HG02610 (cell line): ENCODE results near the gene ASH1L.
"Not testable (repeated sequence)": the region's sequence is repeated elsewhere in the genome, so short reads cannot be mapped to it uniquely, and the experiment has no call there.

Experiments used
- ATAC-seq: cut with Tn5 transposase; IDR thresholded peaks from one replicate; pipeline ENCODE4 v1.9.1; 2021; ENCODE audit warnings: mild to moderate bottlenecking, moderate library complexity; ENCODE audit not compliant: unreplicated experiment

ASH1L gene

DNA sequence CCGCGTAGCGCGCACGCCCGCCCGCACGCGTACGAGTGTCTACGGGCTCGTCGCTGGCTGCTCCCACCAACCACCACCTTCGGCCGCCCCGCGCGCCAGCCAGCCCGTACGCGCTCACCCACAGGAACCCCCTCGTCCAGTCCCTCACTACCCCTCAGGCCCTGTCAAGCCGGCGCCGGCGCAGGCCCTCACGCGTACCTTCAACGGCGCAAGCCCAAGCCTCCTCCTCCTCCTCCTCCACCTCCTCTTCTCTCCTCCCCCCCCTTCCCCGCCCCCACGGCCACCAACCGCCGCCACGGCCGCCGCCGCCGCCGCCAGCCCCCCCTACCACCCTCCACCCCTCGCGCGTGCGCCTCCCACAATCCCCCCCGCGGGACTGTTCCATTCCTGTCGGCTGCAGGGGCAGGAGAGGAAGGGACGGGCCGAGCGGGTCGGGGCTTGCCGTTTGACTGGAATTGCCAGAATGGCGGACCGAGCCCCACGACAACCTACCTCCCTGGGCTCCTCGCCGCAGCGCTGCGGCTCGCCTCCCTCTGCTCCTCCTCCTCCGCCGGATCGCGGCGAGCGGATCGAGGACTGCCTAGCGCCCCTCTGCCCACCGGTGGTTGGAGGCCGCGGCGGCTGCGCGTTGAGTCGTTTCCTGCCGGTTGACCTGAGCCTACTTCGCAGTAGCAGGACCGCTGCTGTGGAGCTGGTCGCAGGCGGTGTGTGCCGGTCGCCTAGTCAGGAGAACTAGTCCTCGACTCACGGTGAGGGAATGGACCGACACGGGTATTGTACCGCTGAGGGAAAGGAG lies at the start of gene ASH1L:
ASH1L (minus strand) TSS at position 223 of the 796 bp plus-strand sequence. CDS start 41,284 bp downstream, outside the sequence.
- ATAC-seq, result peak; percentile 63

GRCh38 chr1:155610257-155610647 lies 47.6 kb upstream of the ASH1L start:
- peak; percentile 23 for ATAC-seq

GRCh38 chr1:155609515-155610256 lies 47.1 kb upstream of the ASH1L start, which contains the start of gene MSTO1:
MSTO1 (plus strand) TSS chr1:155610218; CDS start chr1:155610249, 31 bp downstream.
- peak; percentile 95 for ATAC-seq

- ATAC-seq, result no peak
Observed at GRCh38 chr1:155608888-155609225, 46.3 kb upstream of the ASH1L start.

DNA sequence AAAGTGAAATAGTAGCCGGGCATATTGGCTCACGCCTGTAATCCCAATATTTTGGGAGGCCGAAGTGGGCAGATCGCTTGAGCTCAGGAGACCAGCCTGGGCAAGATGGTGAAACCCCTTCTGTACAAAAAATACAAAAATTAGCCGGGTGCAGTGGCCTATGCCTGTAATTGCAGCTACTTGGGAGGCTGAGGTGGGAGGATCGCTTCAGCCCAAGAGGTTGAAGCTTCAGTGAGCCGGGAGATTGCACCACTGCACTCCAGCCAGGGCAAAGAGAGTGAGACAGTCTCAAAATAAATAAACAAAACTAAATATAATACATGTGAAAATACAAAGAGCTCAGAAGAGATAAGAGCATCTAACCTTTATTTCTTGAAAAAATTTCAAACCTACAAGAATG lies 45.1 kb upstream of the ASH1L start:
- ATAC-seq, result no peak

- not testable (repeated sequence) for ATAC-seq
Observed at GRCh38 chr1:155599828-155600572, 37.4 kb upstream of the ASH1L start.

DNA sequence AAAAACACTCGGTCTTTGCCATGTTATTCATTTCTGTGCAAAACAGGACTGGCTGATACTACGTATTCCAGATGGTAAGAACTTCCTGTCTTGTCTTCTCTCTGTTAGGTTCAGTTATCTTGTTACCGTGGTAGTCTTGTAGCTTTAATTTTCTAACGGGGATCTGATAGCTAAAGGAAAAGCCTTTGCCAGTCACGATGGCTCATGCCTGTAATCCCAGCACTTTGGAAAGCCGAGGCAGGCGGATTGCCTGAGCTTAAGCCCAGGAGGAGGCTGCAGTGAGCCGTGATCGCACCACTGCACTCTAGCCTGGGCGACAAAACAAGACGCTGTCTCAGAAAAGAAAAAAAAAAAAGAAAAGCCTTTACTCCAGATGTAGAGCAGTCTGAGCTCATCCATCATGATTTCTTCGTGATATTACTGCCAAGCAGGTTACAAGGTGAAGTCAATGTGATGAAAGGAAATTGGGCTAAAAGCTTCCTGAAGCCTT lies 36.3 kb upstream of the ASH1L start:
- no peak for ATAC-seq

GRCh38 chr1:155596864-155597263 lies 34.3 kb upstream of the ASH1L start:
- no peak for ATAC-seq

GRCh38 chr1:155595877-155596474 lies 33.4 kb upstream of the ASH1L start:
- ATAC-seq, result not testable (repeated sequence)

- no peak for ATAC-seq
Observed at GRCh38 chr1:155591770-155592169, 29.2 kb upstream of the ASH1L start.

DNA sequence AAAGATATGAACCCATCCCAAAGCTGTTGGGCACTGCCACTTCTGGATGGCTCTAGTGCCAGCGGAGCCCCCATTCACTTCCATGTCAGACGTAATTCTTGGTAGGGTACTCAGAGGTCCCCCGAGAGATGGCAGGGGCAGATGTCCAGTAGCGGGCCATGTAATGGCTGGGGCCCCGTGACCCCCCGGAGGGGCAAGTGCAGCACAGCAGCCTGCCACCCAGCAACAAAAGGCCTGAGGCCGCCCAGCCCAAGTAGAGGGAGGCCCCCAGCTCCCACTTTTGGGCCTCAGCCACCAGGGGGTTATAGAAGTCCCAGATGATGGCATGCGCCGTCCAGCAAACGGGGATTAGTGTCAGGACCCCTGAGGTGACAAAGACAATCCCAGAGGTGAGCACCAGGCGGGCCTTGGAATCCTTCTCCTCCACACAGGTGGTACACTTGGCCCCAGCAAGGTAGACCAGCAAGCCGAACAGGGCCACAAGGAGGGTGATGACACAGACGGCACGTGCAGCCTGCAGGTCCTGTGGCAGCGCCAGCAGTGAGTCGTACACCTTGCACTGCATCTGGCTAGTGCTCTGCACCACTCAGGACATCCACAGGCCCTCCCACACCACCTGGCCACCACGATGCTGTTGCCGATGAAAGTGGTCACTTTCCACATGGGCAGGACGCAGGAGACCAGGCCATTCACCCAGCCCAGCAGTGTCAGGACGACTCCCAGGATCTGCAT lies 28.1 kb upstream of the ASH1L start:
- ATAC-seq, result not testable (repeated sequence)

DNA sequence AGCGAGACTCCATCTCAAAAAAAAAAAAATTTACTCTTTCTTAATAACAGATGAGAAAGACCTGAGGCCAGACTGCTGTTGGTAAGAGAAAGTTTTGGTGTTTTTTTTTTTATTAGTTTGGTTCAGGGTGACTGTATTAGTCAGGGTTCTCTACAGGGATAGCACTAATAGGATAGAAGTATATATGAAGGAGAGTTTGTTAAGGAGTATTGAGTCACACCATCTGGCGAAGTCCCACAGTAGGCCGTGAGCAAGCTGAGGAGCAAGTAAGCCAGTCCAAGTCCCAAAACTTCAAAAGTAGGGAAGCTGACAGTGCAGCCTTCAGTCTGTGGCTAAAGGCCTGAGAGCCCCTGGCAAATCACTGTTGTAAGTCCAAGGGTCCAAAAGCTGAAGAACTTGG lies 26.7 kb upstream of the ASH1L start:
- not testable (repeated sequence) for ATAC-seq

DNA sequence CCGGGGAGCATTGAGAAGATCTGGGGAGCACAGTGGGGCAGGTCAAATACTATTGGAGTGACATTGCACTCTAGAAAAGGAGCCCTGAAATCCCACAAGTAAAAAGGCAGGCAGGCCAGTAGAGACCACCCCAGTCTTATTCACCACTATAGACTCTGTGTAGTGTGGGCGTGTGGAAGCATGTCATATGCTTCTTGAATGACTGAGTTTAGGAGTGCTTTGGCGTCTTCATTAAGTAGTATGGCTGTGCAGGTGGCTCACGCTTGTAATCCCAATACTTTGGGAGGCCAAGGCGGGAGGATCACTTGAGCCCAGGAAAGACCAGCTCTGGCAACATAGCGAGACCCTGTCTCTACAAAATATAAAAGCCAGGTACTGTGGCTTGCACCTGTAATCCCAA lies 21.2 kb upstream of the ASH1L start:
- ATAC-seq, result not testable (repeated sequence)

DNA sequence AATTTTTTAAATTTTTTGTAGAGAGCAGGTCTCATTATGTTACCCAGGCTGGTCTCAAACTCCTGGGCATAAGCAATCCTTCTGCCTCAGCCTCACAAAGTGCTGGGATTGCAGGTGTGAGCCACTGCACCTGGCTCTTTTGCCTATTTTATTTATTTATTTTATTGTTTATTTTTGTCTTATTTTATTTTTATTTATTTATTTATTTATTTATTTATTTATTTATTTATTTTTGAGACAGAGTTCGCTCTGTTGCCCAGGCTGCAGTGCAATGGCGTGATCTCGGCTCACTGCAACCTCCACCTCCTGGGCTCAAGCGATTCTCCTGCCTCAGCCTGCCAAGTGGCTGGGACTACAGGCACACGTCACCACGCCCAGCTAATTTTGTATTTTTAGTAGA lies 13.0 kb upstream of the ASH1L start:
- ATAC-seq, result not testable (repeated sequence)

- no peak for ATAC-seq
Observed at GRCh38 chr1:155574077-155574476, 11.5 kb upstream of the ASH1L start.

DNA sequence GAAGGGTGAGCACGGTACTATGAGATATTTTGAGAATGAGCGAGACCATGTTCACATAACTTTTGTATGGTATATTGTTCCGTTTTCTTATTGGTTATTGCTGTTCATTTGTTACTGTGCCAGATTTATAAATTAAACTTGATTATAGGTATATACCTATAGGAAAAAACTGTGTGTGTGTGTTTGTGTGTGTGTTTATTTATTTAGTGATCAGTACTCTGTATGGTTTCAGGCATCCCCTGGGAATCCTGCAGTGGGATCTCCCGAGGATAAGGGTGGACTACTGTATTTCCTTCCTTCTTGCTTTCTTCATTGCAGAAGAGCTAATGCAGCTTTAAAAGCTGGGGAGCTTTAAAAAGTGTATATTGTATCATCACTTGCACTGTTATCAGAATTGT lies 8.0 kb upstream of the ASH1L start:
- ATAC-seq, result no peak

- no peak for ATAC-seq
Observed at GRCh38 chr1:155569988-155570592, 7.5 kb upstream of the ASH1L start.

- not testable (repeated sequence) for ATAC-seq
Observed at GRCh38 chr1:155563377-155564022, 897 bp upstream of the ASH1L start.
